HEK293T (cell line): ENCODE data around the gene WDR82.

ENCODE experiments used
- ELF4 ChIP-seq: fragments of 450-650 bp; IDR thresholded peaks from 2 replicates; pipeline ENCODE4 v1.6.1; 2017; ENCODE audit warnings: antibody characterized with exemption
- FOXM1 ChIP-seq: fragments of 450-650 bp; IDR thresholded peaks from 2 replicates; pipeline ENCODE4 v1.6.1; 2017; ENCODE audit warnings: mild to moderate bottlenecking, borderline replicate concordance
- ZNF384 ChIP-seq: fragments of 450-650 bp; IDR thresholded peaks from 2 replicates; pipeline ENCODE4 v1.6.1; 2016

DNA sequence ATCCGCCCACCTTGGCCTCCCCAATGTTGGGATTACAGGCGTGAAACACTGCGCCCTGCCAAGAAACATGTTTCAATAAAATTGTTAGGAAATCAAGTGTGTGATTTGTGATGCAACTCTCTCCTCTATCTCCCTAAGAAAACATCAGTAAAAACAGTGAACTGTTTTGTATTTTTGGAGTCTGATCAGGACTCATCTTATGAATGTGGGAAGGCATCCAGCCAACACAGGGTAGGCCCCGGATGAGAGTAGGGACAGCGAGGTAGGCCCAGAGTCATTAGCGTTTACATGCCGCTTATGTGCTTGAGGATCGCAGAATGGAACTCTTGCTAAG is 8.3 kb upstream of the WDR82 start:
- TF ChIP-seq FOXM1 (no peak), ZNF384 (no peak), ELF4 (no peak)
